Left renal pelvis (tissue), 4 donors: ENCODE data around the gene CRYBG2. TPM values are rescaled to one million over a fixed set of nuclear protein-coding genes. Genes with fewer than 3 reads are reported as not detected.
"Not testable (repeated sequence)": the region's sequence is repeated elsewhere in the genome, so short reads cannot be mapped to it uniquely, and the experiment has no call there.

Experiments
- DNase-seq, 4 donors: peaks; one replicate each; pipeline ENCODE4 v3.0.0-alpha.2; 2013; ENCODE audit warnings: low read depth in 4 of 4, low spot score in 3 of 4
- polyA plus RNA-seq, 4 donors: library from polyadenylated mRNA; unstranded; fragments of 120-200 nt; gene quantifications; one replicate each; pipeline ENCODE4 v1.2.1, GENCODE V29; 2013; ENCODE audit not compliant: insufficient read length in 4 of 4

The CRYBG2 gene, protein sequence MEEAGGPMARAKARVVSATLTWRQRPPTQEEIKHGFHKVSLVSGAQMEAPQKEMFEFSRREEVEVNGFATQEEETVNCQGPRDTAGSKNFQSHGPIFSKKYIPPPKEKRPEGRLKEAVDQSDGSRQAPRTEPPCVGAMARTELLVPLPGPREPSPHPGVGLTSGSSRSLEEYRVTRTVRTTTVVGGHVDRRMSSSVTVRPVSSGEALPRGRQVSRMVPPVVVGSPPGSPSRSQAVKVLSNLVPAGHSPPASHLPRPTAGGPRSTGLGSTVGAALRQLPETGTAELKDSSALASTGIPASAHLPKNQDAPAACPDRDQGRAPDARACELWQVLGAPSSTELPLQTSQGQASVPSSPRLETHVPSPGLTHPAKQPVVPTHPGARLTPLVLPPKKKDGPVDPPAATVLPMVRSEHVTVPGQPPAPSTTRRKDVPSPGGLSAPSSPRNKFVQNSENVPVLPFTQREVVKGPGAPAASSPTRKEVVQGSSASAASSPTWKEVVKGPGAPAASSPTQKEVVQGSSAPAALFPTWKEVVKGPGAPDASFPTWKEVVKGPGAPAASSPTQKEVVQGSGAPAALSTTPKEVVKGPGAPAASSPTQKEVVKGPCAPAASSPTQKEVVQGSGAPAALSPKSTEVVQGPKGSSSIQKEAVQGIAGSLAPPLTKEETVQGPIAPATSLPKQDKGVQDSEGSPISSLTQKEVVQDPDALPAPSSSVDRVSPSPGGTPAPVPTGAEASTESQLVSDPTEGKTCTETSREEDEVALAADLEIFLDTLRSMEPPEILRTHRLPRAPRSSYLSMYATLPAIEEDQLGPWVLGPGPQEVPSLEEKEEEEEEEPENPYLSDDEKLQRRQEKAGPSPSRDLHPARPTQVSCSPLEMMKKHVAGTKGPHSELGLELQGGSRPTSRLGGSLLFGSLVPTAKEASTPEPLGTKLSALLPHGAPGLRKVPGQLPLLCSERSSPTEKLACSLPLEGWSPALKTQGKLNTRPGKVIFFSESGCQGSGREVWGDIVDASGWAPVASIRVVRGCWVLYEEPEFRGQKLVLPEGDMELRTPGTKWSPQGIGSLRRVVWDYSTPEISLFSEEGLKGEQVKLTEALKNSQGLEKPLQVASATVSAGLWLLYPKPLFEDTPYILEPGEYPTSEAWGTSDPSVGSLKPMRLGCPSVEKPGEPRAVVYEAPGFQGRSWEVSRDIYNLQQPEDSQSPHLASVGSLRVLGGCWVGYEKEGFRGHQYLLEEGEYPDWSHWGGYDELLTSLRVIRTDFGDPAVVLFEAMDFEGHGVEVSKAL (N-terminal part only)
- polyA plus RNA-seq: 1 to 10 TPM in 1 of 4 donors, under 1 TPM in 2, not detected in 1; 0.54 to 1.2 (median 0.98) TPM

DNA sequence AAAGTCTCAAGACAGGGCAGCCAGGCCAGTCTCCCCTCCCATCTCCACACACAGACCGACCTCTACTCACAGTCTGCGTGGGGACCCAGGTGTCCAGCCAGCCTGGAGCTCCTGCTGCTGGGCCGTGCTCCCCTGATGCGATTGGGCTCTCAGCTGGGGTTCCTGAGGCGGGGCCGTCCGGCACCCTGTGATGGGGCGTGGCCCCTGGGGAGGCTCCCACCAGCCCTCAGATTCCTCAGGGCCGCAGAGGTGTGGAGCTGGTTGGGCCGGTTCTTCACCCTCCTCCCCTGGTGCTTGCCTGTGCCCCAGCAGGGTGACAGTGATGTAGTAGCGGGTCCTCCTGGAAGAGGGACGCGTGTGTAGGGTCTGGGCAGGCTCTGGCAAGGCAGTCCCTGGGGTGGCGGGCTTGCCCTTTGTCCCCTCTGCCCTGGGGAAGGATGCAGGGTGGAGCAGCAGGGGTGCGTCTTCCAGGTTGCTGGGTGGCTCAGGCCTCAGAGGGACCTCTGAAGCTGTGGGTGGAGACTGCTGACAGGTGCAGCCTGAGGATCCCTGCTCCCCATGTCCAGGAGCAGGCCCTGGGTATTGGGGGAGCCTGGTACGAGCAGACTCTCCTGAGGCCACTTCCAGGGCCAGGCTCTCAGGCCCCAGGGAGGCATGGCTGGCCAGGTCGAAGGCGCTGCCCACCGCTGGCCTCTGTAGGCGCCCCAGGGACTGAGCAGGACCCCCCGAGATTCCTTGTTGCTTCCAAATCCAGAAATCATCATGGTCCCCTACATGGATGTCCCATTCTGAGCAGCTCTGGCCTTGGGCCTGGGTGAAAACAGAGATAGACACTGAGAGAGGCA is at the start of gene CRYBG2:
TSS of gene CRYBG2 (minus strand) at position 155 of the 845 bp plus-strand sequence. CDS start 7,473 bp downstream, outside the sequence.
- no peak for DNase-seq

DNA sequence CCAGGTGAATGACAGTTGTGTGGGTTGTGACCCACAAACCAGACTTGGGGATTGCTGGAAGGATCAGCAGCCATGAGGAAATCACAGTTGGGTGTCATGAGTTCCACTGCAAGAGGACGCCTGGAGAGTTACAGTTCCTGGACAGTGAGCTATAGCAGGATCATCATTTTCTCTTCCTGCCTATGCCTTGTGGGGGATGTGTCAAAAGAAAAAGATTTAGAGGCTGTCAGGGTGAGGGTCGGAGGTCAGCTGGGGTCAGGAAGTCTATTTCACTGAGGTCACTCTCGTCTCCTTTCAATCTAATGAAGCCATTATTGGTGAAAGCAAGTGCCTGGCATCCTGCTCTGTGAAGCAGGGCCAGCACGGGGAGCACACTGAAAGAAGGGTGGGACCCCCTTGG is 49.7 kb upstream of the CRYBG2 start:
- no peak for DNase-seq

DNA sequence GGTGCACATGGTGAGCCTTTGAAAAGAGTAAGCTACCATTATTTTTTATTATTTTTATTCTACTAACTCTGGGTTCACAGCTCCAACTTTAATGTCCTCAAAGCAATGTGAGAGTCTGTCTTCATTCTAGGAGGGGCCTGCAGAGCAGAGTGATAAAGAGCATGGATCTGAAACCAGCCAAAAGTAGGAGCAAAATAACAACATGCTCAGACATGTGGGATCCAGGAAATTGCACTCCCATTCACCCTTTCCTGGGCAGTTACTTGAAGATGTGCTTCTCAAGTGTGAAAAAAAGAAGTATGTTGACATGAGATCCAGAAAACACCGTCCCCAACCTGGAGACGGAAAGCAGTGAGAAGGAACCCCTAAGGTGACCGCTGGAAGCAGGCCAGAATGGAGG is 48.0 kb upstream of the CRYBG2 start:
- DNase-seq: no peak

DNA sequence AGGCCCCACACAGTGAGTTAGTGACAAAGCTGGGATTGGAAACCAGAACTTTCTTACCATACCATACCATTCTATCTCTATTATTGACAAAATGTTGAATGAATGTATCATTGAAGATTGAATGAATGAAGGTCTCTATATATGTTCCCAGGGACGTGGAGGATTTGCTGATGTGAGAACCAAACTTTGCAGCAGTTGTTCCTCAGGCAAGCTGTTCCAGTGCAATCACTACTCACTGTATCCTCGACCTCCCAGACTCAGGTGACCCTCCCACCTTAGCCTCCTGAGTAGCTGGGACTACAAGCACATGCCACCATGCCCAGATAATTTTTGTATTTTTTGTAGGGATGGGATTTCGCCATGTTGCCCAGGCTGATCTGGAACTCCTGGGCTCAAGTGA is 45.1 kb upstream of the CRYBG2 start:
- no peak for DNase-seq

DNA sequence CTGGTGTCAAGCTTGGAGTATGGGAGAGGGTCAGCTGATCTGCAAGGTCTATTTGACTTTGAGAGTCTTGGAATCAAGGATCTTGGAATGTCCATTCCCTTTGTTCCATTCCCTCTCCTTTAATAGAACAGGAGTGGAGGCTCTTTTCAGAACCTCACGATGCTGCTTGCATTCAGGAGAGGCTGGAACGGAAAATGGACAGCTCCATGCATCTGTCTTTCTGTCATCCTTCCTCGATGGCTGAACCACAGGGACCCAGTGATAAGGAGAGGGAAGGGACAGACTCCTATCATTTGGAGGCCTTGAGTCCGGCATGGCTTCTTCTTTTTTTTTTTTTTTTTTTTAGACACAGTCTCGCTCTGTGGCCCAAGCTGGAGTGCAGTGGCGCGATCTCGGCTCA is 41.8 kb upstream of the CRYBG2 start:
- no peak for DNase-seq

DNA sequence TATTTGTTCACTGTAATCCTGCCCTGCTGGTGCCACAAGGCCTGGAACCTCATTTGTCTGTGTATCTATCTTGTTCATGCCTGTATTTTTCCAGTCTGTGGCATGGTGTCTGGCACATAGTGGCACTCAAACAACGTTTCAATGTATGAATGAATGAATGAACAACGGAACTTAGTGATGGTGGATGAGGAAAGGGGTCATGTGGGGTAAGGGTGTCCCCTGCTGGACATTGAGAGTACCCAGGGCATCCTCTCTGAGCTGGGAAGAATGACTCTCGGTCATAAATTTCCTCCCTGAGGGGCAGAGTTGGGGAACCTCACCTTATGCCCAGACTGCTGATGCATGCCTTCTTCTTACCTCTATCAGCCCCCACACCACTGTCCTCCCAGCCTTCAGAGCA is 37.5 kb upstream of the CRYBG2 start:
- no peak for DNase-seq

DNA sequence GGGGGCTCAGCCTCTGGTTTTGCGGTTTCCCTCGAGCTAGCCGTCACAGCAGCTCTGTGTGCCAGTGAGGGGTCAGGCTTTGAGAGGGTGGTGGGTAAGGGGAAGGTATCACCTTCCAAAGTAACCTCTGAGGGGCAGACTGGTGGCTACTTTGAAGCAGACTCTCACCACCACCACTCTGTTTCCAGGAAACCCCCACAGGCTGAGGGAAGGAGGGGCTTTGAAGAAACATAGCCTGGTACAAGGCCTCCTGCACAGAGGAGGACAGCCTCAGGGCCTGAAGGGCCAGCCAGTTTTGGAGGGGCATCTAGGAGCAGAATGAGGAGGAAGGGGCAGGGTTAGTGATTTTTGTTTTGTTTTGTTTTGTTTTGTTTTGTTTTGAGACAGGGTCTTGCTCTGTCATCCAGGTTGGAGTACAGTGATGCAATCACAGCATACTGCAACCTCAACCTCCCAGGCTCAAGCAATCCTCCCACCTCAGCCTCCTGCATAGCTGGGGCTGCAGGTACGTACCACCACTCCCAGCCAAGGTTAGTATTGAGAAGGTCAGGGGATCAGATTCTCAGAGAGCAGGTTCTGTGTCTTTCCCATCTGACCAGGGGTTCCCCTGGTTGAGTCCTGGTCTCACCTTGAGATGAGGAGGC is 35.8 kb upstream of the CRYBG2 start:
- no peak for DNase-seq

DNA sequence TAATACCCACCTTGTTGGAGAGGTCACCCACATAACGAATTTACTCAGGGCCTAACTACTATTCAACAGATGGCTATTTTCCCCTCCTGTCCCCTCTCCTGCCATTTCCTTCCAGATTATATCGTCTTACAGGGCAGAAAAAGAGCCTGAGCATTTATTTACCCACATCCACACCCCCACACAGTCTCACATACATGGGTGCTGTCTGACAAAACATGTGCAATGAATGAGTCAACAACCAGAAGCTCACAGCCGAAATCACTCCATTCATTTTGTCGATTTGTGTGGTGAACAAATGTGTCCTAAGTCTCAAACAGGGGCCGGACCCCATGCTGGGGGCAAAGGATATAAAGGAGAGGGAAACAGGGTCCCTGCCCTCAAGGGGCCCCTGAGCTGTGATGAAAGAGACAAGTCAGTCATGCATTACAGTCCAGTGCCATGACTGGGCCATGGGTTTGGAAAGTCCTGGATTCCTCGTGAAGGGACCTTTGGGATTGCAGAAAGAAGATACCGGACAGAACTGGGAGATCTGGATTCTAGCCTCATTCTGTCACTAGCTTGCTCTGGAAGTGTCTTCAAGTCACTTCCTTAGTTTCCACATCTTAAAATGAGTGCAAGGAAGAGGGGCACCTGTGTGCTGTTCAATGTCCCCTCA is 35.0 kb upstream of the CRYBG2 start:
- DNase-seq: no peak

DNA sequence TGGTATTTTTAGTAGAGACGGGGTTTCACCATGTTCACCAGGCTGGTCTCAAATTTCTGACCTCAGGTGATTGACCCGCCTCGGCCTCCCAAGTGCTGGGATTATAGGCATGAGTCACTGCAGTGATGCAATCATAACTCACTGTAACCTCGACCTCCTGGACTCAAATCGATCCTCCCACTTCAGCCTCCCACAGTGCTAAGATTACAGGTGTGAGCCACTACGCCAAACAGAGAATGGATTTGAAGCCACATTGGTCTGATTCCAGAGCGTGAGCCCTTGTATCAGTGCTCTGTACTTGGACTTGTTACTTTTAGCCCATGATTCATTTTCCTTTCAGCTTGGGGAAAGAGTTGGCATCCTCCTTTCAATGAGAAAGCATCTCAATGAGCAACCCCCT is 33.5 kb upstream of the CRYBG2 start:
- no peak for DNase-seq

DNA sequence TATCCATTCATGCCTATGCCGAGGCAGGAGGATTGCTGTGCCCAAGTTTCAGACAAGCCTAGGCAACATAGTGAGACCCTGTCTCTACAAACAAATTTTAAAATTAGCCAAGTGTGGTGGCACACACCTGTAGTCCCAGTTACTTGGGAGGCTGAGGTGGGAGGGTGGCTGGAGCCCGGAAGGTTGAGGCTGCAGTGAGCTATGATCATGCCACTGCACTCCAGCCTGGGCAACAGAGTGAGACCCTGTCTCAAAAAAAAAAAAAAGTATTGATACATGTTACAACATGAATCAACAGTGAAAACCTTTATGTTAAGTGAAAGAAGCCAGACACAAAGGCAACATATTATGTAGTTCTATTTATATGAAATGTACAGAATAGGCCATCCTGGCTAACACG is 31.1 kb upstream of the CRYBG2 start:
- not testable (repeated sequence) for DNase-seq

DNA sequence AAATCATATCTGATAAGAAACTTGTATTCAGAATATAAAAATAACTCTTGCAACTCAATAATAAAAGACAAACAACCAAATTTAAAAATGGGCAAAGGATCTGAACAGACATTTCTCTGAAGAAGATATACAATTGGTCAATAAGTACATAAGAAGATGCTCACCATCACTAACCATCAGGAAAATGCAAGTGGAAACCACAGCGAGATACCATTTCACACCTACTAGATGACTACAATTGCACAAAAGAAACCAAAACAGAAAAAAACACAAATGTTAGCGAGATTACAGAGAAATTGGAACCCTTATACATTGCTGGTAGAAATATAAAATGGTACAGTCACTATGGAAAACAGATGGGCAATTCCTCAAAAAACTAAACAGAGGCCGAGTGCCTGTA is 30.1 kb upstream of the CRYBG2 start:
- DNase-seq: no peak

DNA sequence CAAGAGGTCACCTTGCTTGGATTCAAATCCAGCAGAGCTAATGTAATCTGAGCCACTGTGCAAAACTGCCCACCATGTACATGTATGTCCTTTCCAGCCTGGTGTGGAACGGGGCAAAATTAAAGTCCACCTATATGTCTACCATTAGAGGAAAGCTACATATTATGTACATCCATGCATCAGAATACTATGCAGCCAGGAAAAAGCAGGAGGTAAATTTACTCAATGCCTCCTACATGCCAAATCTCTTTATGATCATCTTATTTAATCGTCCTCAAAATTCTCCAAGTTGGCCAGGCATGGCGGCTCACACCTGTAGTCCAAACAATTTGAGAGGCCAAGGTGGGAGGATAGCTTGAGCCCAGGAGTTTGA is 24.9 kb upstream of the CRYBG2 start:
- DNase-seq: no peak

DNA sequence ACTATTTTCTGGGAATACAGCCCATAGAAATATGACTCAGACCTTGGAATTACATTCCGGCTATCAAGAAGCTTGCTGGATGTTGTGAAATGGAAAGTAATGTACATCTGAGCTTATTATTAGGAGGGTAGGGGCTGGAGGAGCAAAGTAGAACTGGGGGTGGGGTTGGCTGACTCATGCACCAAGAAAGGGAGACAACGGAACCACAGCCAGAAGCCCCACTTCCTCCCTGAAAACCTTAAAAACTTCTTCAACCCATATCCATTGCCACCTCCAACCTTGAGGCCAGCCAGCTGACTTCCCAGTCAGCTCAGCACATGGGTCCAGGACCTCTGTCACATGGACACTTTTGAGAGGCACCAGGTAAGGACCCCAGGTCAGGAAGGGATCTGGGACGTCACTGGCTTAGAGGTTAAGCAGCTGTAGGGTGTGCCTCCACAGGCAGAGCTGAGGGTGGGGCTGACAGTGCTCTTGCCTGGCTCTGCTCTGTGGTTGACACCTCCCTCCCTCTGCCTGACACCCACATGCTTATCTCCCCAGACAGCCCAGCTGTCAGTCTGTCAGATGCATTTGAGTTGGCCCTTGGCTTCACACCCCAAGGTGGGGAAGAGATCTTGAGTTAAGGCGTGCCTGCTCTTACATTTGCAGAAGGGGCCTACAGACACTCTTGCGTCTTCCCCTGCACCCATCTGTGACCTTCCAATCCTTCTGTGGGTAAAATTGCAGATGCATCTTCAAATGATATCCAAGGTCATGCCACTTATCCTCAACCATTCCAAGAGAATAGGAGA is 24.4 kb upstream of the CRYBG2 start:
- DNase-seq: no peak

DNA sequence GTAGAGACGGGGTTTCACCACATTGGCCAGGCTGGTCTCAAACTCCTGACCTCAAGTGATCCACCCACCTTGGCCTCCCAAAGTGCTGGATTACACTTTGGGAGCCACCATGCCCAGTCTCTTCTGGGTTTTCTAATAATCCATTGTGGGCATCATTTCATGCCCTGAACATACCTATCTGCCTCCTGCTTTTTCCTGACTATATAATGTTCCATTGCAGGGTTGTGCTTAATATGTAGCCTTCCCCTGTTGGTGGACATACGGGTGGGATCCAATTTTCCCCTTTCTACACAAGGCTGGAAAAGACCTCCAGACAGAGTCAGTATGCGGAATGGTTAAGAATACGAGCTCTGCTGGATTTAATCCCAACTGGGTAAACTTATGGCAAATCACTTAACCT is 22.1 kb upstream of the CRYBG2 start:
- DNase-seq: no peak

DNA sequence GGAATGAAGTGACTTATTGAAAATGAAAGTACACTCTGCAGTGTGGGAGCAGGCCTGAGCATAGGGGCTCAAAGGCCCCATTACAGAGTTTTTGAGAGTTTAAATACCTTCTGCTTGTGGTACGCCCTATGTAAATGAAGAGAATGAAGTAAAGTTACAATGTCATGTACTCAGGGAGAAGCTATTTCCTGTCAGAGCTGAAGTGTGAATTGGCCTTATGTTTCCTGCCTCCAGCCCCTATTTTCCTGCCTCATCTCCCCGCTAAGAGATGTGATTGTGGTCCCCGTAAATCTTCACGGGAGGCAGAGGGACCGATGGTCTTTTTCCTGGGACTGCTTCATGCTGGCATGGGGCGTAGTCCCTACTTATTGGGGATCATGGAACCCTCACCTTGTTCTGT is 21.2 kb upstream of the CRYBG2 start:
- no peak for DNase-seq

DNA sequence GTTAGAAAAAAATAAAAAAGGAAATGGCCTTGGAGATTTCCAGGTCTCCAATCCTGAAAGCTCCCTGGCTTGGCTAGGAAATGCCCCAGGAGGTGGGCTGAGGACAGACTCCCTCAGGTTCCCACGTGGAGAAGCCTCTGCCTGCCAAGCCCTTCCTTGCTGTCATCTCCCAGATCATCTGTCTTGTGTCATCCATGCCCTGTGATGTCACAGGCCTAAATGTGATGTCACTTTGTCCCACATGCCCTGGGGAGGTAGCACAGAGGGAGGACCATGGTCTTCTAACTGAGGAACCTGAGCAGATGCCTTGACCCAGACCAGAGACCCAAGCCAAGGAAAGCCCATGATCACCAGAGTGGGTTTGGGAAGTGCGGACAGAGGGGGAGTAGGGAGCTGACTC is 20.4 kb upstream of the CRYBG2 start:
- not testable (repeated sequence) for DNase-seq

DNA sequence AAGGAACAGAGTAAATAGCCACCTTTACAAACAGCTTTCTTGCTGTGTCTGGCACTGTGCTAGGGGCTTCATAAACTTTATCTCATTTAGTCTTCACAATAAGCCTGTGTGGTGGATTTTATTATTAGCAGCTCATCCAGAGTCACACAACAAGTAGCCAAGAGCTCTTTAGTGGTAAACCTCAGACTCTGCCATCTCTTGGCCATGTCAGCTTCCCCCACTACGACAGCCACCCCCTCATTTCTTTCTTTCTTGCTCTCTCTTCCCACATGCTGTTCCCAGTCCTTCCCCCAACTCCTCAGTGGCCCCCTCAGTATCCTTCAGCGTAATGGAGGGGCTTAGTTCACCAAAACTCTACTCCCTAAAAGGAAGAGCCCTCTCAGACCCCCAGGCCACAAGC is 19.9 kb upstream of the CRYBG2 start:
- DNase-seq: no peak

DNA sequence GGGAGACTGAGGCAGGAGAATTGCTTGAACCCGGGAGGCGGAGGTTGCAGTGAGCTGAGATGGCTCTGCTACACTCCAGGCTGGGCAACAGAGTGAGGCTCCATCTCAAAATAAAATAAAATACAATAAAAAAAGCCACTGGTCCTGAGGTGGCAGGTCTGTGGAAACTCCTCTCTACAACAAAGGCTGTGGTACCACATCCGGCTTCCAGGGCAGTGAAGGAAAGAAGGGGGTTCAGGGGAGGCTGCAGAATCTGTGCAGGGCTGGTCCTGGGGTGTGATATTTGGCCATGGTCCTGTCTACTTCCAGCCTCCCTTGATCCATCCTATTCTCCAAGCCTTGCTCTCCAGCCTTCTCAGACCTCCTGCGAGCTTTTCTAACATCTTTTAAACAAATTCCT is 19.4 kb upstream of the CRYBG2 start:
- no peak for DNase-seq
